GM19193 (cell line): ENCODE data around the gene SCYL2.

Source experiments
- POLR2A ChIP-seq: IDR thresholded peaks from 4 replicates; pipeline ENCODE4 v1.6.1; 2011; ENCODE audit not compliant: insufficient read depth, insufficient read length; ENCODE audit errors: extremely low read depth

Gene SCYL2

GRCh38 chr12:100346660-100347059 lies 79.7 kb downstream of the SCYL2 start:
- TF ChIP-seq POLR2A: no peak

DNA sequence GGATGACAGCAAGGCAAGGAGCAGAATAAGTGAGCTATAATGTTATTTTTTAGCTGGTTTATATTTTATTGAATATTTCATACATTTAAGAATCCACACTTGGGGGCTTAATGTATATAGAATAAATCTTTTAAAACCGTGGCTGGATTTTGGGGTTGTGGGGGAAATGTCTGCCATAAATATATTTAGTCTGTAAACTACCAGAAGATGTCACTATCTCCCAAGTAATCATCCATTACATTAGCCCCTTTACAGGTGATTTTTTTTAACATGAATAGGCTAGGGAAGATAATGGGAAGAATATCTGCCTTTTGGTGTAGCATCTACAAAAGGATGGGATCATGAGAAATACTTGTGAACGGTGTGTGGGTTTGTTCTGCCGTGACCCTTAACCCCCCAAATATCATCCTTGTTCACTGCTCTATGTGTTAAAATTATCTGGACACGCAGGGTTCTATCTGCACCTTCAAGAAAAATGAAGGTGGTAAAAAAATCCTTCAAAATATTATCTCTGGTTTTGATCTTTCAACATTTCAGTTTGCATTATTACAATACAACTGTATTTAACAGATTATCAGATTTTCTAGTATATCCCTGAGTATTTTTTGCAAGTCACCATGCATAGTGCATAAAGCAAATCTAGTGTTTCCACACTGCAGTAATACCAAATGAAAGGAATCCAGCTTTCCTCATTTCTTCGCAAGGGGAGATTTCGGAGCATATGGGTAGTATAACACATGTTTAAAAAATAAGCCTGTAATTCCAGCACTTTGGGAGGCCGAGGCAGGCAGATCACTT lies 81.9 kb downstream of the SCYL2 start:
- TF ChIP-seq POLR2A: no peak

DNA sequence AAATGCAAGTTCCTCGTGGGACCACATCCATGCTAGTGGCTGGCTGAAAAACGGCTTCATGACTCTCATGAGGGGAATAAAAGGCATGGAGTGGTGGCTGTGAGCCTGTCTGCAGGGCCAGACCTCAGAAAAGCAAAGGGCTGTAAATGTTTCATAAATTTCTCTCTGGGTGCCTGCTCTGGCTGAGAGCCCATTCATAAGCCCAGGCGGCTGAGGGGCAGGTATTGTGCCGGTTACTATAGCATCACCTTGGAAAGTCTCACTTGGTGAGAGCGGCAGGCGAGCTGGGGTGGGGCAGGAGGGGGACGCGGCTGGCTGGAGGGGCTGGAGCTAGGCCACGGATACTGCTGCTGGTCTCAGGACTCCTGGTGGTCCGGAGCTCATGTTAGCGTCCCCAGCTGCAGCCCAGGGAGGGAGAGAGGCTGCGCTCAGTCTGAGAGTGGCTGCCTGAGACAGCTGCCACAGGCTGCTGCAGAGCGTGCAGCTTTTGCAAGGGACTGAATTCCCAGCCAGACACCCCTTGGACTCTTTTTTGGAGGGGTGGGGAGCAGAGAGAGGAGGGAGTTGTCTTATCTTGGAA lies 89.8 kb downstream of the SCYL2 start, which contains the start of gene SLC17A8:
Gene SLC17A8, plus strand, starts transcription at position 431 of the 580 bp plus-strand sequence. CDS start 318 bp downstream, outside the sequence.
- no peak for TF ChIP-seq POLR2A

DNA sequence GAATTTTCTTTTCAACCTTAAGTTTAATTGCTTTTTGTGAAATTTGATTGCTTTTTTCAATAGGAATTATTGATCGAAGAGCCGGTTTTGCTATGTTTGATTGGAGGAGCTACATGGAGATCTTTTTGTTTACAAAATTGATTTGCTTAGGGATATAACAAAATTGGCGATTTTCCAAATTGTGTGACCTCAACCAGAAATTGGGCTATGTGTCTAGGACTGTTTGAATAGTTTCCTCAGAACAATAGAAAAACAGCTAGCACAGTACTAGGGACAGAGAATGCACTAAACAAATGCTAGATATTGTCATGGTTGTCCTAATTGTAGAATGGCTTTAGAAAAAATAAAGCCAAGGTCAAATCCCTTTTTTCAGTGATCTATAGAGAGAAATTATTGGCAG lies 92.3 kb downstream of the SCYL2 start:
- no peak for TF ChIP-seq POLR2A

DNA sequence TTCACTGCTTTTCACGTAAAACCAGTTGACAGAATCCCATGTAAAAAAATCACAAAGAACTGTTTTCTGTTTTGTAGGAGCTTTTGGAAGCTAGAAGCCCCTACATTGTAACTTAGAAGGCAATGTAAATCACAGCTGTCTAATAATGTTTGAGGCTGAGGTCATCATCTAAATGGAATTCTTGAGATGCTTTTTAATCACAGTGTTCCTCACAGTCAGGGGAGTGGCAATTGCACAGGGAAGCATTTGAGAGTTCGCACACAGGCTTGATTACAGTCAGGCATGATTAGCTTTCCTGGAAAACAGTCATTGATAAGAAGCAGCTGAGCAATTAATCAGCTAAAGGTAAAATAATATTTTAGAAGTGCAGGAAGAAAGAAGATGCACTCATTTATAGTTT lies 92.8 kb downstream of the SCYL2 start:
- no peak for TF ChIP-seq POLR2A

DNA sequence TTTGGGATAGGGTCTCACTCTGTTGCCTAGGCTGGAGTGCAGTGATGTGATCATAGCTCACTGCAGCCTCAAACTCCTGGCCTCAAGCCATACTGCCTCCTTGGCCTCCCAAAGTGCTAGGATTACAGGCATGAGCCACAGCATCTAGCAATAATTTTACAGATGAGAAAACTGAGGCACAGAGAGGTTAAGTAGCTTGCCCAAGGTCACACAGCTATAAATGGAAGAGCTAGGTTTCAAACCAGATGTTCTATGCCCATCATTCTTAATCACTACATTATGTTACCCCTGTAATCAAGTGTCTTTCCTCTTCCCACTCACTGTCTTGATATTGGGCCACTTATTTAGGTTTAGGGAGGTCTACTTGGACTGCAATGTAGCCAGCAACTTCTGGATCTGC lies 93.5 kb downstream of the SCYL2 start:
- no peak for TF ChIP-seq POLR2A

DNA sequence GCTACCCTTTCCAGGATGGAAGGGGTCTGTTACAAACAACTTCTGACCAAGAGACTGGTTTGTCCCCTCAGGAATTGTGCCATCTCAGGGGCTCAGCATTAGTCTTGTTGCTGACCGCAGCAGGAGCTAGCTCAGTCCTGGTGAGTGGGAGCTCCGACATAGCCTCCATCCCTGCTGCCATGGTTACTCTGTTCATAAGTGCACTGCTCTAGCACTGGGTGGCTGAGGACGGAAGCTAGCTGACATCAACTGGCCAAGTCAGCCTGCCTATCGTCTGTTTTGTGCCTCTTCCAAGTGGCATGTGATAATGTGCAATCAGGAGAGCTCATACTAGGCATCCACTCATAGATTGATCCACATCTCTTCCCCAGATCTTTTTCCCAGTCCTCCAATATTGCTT lies 97.3 kb downstream of the SCYL2 start:
- no peak for TF ChIP-seq POLR2A

- no peak for TF ChIP-seq POLR2A
Observed at GRCh38 chr12:100365411-100365810, 98.4 kb downstream of the SCYL2 start.

DNA sequence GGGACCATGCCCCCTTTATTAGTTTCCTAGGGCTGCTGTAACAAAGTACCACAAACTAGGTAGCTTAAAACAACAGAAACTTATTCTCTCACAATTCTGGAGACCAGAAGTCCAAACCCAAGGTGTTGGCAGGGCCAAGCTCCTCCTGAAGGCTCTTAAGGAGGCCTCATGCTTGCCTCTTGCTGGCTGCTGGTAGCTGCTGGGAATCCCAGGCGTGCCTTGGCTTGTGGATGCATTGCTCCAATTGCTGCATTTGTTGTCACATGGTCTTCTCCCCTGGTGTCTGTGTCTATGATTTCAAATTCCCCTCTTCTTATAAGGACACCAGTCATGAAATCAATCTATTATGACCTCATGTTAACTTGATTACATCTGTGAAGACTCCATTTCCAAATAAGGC lies 101.1 kb downstream of the SCYL2 start:
- no peak for TF ChIP-seq POLR2A

GRCh38 chr12:100371146-100371545 lies 104.2 kb downstream of the SCYL2 start:
- no peak for TF ChIP-seq POLR2A

DNA sequence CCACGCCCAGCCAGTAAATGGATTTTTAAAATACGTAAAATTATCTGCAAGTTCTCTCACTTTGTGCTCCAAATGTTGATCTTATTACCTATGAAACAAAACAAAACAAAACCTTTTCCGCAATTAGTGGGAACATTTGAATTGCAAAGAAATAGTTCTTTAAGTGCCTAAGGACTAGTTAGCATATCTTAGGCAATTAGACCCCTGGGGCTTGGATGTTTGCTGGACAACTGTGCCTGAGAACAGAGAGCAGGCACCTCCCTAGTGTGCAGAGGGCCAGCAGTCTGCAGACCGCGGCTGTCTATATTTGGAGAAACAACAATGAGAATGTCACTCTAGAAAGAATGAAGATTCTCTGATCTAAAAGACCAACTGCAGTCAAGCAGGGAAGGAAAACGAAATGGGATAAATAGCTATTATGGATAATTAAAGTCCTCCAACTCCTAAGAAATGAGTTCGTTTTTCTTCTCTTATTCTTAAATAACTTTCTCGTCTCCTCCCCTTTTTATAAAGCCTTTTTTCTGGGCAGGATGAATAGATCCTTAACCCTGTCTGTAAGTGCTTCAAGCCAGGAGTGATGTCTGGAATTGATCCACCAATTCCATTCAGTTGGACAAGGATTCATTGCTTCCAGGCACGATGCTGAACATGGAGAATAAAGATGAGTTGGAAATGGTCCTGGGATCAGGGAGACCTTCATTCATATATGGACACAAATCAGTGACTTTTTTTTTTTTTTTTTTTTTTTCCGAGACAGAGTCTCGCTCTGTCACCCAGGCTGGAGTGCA lies 106.1 kb downstream of the SCYL2 start:
- no peak for TF ChIP-seq POLR2A

GRCh38 chr12:100375038-100375735 lies 108.2 kb downstream of the SCYL2 start:
- no peak for TF ChIP-seq POLR2A

GRCh38 chr12:100376161-100376560 lies 109.2 kb downstream of the SCYL2 start:
- no peak for TF ChIP-seq POLR2A

DNA sequence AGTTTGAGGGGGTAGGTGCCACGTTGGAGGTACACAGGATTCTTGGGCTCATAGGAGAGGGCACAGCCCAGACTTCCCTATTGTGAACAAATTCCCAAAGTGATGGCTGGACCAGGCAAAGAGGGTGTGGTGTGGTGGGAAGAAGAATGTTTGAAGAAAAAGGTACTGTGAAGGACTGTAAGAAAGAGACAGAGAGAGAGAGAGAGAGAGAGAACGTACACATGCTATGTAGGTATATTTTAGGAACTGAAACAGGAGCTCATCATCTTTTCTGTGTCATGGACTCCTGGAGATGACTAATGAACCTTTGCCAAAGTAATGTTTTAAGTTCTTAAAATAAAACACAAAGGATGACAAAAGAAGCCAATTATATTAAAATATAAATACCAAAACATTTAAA lies 114.4 kb downstream of the SCYL2 start:
- TF ChIP-seq POLR2A: no peak

GRCh38 chr12:100382338-100382737 lies 115.4 kb downstream of the SCYL2 start:
- no peak for TF ChIP-seq POLR2A

DNA sequence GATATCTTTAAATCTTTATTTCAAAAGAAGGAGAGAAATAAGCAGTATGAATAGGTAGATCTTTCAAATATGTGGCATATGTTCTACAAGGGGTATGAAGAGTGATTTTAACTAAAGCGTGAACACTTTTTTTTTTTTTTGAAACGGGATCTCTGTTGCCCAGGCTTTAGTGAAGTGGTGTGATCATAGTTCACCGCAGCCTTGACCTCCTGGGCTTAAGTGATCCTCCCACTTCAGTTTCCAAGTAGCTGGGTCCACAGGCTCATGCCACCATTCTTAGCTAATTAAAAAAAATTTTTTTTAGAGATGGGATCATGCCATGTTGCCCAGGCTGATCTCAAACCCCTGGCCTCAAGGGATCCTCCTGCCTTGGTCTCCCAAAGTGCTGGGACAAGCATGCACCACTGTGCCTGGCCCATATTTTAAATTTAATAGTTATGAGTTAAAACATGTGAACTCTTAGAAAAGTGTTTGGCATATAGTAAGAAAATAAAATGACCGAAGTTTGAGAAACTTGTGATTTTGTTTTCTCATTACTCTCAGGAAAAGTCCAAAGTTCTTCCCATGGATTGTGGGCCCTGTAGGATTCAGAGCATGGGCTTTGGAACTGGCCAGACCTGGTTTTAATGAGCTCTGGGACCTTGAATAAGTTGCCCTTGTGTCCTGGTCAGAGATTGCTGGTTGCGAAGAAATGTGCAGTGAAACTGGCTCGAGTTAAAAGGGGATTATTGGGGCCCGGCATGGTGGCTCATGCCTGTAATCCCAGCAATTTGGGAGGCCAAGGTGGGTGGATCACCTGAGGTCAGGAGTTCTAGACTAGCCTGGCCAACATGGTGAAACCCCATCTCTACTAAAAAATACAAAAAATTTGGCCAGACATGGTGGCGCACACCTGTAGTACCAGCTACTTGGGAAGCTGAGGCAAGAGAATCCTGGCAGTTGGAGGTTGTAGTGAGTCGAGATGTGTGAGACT lies 116.9 kb downstream of the SCYL2 start:
- no peak for TF ChIP-seq POLR2A
